GM13977 (cell line): ENCODE results near the gene PRSS33.

Experiments
- DNase-seq: peaks from one replicate; pipeline ENCODE4 v3.0.0; 2012; ENCODE audit warnings: low spot score
- CTCF ChIP-seq: IDR thresholded peaks from 2 replicates; pipeline ENCODE4 v1.5.1; 2012; ENCODE audit warnings: mild to moderate bottlenecking, control low read depth; ENCODE audit not compliant: insufficient read depth; ENCODE audit errors: extremely low read depth, missing control alignments
- in situ Hi-C: fragments of 300-500 bp; cut with MboI; formaldehyde crosslinking; loops from one replicate; pipeline ENCODE4 v1.12.0; 2022; ENCODE audit warnings: low sequenced_read_pairs, low pct_unique_long_range_greater_than_20kb, mixed read lengths, inconsistent platforms; ENCODE audit not compliant: unreplicated experiment

The PRSS33 gene

DNA sequence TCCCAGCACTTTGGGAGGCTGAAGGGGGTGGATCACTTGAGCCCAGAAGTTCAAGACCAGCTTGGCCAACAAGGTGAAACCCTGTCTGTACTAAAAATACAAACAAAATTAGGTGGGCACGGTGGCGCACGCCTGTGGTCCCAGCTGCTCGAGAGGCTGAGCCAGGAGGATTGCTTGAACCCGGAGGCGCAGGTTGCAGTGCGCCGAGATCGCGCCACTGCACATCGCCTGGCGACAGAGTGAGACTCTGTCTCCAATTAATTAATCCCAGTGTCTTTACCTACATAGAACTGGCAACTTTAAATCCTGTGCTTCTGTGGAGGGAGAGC lies 8.8 kb downstream of the PRSS33 start:
- DNase-seq: no peak
- TF ChIP-seq CTCF: no peak
- in situ Hi-C loops: no loop called here

- TF ChIP-seq CTCF: no peak
- peak; percentile 53 for DNase-seq
- in situ Hi-C loops: no loop called here
Measured at GRCh38 chr16:2777903-2778629, 9.3 kb downstream of the PRSS33 start.

GRCh38 chr16:2777231-2777902 lies 10.0 kb downstream of the PRSS33 start, which contains the start of gene ELOB:
Gene ELOB, minus strand, starts transcription at chr16:2777280. Its CDS starts 41 bp downstream, at chr16:2777239.
- in situ Hi-C loops: no loop called here
- DNase-seq: peak; percentile 99
- no peak for TF ChIP-seq CTCF

- in situ Hi-C loops: no loop called here
- DNase-seq: peak; percentile 65
- no peak for TF ChIP-seq CTCF
Measured at GRCh38 chr16:2776500-2777139, 10.7 kb downstream of the PRSS33 start.

DNA sequence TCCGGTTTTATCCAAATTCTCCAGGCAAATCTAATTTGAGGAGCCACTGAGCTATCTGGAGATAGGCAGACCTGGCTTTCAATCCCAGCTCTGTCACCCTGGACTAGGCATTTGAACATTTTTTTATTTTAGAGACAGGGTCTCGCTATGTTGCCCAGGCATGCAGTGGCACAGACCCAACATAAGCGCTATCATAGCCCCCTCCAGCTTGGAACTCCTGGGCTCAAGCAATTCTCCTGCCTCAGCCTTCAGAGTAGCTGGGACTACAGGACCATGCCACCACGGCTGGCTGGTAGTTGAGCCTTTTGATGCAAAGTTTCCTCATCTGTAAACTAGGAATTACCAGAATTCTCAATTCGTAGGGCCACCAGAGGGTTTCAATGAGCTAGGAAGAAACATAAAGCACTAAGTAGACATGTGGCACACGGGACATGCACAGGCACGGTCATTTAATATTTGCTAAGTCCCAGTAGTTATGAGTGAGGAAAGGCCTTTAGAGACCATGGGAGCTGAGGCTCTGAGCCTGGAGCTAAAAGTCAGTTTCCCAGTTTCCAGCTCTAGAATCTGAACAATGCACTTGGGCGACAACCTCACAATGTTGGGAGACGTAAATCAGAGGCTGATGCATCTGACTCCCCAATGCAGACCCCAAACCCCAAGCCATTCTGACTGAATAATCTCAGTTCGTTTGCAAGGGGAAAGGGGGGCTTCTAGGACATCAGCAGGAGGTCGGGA lies 11.4 kb downstream of the PRSS33 start:
- in situ Hi-C loops: no loop called here
- DNase-seq: no peak
- TF ChIP-seq CTCF: no peak

DNA sequence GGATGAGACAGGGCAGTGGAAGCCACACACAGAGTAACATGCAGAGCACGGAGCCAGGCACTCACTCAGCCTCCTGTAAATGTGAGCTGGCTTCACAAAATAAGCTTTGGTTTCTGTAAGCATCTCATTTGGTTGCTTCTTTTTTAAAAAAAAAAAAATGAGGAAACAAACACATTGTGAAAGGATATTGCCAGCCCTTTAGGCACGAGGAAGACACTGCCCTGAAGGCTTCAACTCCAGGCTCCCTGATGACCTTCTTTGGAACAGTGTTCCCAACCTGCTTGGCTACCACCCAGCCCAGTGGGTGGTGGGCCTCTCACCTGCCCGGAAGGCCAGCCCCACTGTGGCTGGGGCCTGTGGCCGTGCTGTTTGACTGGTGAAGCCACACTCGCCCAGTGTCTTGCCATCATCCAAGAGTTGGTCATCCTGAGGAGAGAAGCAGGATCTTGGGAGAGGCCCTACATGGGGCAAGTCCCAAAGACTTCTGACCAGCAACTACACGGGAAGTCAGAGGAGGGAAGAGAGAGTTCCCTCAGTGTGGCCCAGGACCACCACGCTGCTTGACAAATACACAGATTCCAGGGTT lies 12.1 kb downstream of the PRSS33 start:
- TF ChIP-seq CTCF: no peak
- in situ Hi-C loops: no loop called here
- DNase-seq: no peak
